Measurements from ENCODE around the gene KIAA0513.

DNA sequence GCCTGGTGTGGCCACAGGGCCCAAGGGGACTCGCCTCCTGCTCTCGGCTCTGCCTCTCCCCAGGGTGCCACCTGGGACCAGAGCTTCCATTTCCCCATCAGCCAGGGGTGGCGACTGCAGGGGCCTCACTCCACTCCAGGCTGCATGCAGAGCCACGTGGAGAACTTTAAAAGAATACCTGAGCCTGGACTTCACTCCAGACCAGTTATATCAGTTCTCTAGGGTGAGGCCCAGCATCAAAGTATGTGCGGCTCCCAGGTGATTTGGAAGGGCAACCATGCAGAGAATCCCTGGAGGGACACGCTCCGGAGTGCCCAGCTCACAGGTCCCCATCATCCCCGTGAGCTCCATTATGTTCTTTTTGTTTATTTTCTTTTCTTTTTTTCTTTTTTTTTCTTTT, 39.8 kb downstream of the KIAA0513 start:
- TF ChIP-seq CTCF (IDR thresholded peaks at IDR 0.05; ENCODE audit: low read length) (no peak), EZH2 (IDR thresholded peaks at IDR 0.05; ENCODE audit: borderline replicate concordance, low read length) (no peak)

All from OCI-LY1 (cell line).